Thymus (tissue), 11 donors: ENCODE data around the gene OR4S2. TPM values are rescaled to one million over a fixed set of nuclear protein-coding genes. Genes with fewer than 3 reads are reported as not detected.

Experiments used
- DNase-seq, 9 donors: peaks; one replicate each; pipeline ENCODE4 v3.0.0-alpha.2; 2013; ENCODE audit warnings: low spot score in 9 of 9, low read depth in 6 of 9, missing footprints in 1 of 9
- H3K27ac ChIP-seq, 2 donors: one replicate each; pipeline ENCODE4 v1.5.1; 2013; ENCODE audit warnings: control low read depth in 1 of 2, low read depth in 1 of 2, low read length in 1 of 2, mild to moderate bottlenecking in 1 of 2, moderate library complexity in 1 of 2
- H3K27me3 ChIP-seq, 2 donors: one replicate each; pipeline ENCODE4 v1.5.1; 2013; ENCODE audit warnings: low read length in 1 of 2; ENCODE audit not compliant: control insufficient read depth in 2 of 2, insufficient read depth in 1 of 2
- H3K36me3 ChIP-seq, 2 donors: one replicate each; pipeline ENCODE4 v1.5.1; 2013; ENCODE audit warnings: low read length in 1 of 2, mild to moderate bottlenecking in 1 of 2, moderate library complexity in 1 of 2; ENCODE audit not compliant: control insufficient read depth in 2 of 2, insufficient read depth in 2 of 2
- H3K4me1 ChIP-seq, 2 donors: one replicate each; pipeline ENCODE4 v1.5.1; 2013; ENCODE audit warnings: low read length in 2 of 2; ENCODE audit not compliant: control insufficient read depth in 2 of 2, insufficient read depth in 2 of 2
- H3K4me3 ChIP-seq, 2 donors: one replicate each; pipeline ENCODE4 v1.5.1; 2013; ENCODE audit warnings: low read length in 2 of 2, control low read depth in 1 of 2, mild to moderate bottlenecking in 1 of 2
- H3K9me3 ChIP-seq, 2 donors: one replicate each; pipeline ENCODE4 v1.5.1; 2013; ENCODE audit warnings: low read length in 1 of 2, mild to moderate bottlenecking in 1 of 2; ENCODE audit not compliant: control insufficient read depth in 2 of 2, insufficient read depth in 1 of 2
- WGBS: extraction: QIAGEN DNeasy Blood & Tissue Kit; methylation state at CpG from one replicate; pipeline ENCODE4 v1.1.7; 2013; 5-methylcytosine and 5-hydroxymethylcytosine counted together
- polyA plus RNA-seq: library from polyadenylated mRNA; stranded (reverse); fragments of 200-250 nt; gene quantifications from one replicate; pipeline ENCODE4 v1.2.3, GENCODE V29; 2013
- total RNA-seq: library from RNA; stranded (reverse); fragments of 120-200 nt; gene quantifications from one replicate; pipeline ENCODE4 v1.2.4, GENCODE V29; 2013
- donor health status: healthy.

The OR4S2 gene
- total and polyA plus RNA-seq, 2 donors, result not detected

- H3K4me1 ChIP-seq, result no peaks in the 10 kb centered on the region
- H3K27ac ChIP-seq, result no peak overlapping the region
- H3K36me3 ChIP-seq, result no peaks in the 10 kb centered on the region
- H3K27me3 ChIP-seq, result no peaks in the 10 kb centered on the region
- peaks cover 0 to 6% of the 10 kb centered on the region in 2 donors for H3K9me3 ChIP-seq
- no peak overlapping the region for H3K4me3 ChIP-seq
- DNase-seq, result no peak
- WGBS, result 54% methylated on average over 2 of the region's 2 CpGs
Observed at GRCh38 chr11:55669376-55669775, 21.2 kb downstream of the OR4S2 start.

- Histone ChIP-seq H3K27me3 (no peaks in the 10 kb centered on the region), H3K9me3 (no peaks in the 10 kb centered on the region), H3K27ac (no peak overlapping the region), H3K4me1 (no peaks in the 10 kb centered on the region), H3K4me3 (no peak overlapping the region), H3K36me3 (no peaks in the 10 kb centered on the region)
- DNase-seq, result no peak
- WGBS, result 69% methylated on average over 5 of the region's 5 CpGs
Observed at GRCh38 chr11:55673860-55674259, 25.7 kb downstream of the OR4S2 start.

GRCh38 chr11:55697817-55698216 lies 49.7 kb downstream of the OR4S2 start:
- 82% methylated on average over 3 of the region's 3 CpGs for WGBS
- H3K9me3 ChIP-seq, result peaks cover 5 to 14% of the 10 kb centered on the region in 2 donors
- H3K27ac ChIP-seq, result no peak overlapping the region
- H3K4me1 ChIP-seq, result no peaks in the 10 kb centered on the region
- no peaks in the 10 kb centered on the region for H3K36me3 ChIP-seq
- no peak for DNase-seq
- H3K27me3 ChIP-seq, result no peaks in the 10 kb centered on the region
- no peak overlapping the region for H3K4me3 ChIP-seq

GRCh38 chr11:55701429-55701828 lies 53.3 kb downstream of the OR4S2 start:
- Histone ChIP-seq H3K4me1 (no peaks in the 10 kb centered on the region), H3K9me3 (peaks cover 5 to 14% of the 10 kb centered on the region in 2 donors), H3K36me3 (no peaks in the 10 kb centered on the region), H3K27ac (no peak overlapping the region), H3K4me3 (no peak overlapping the region), H3K27me3 (no peaks in the 10 kb centered on the region)
- WGBS, result 90% methylated on average over 4 of the region's 4 CpGs
- no peak for DNase-seq

Other genes starting within 250 kb of the OR4S2 start
- not detected for gene OR4C15, start 93.9 kb upstream of the OR4S2 start, total RNA-seq
- not detected for gene OR4C15, start 93.9 kb upstream of the OR4S2 start, polyA plus RNA-seq
- not detected for gene OR4C16, start 76.2 kb upstream of the OR4S2 start, total RNA-seq
- gene OR4C16, start 76.2 kb upstream of the OR4S2 start, polyA plus RNA-seq, result not detected
- gene OR4C11, start 40.7 kb upstream of the OR4S2 start, total RNA-seq, result not detected
- gene OR4C11, start 40.7 kb upstream of the OR4S2 start, polyA plus RNA-seq, result not detected
- not detected for gene OR4P4, start 13.2 kb upstream of the OR4S2 start, total RNA-seq
- not detected for gene OR4P4, start 13.2 kb upstream of the OR4S2 start, polyA plus RNA-seq
- gene OR4C6, start 13.9 kb downstream of the OR4S2 start, total RNA-seq, result not detected
- not detected for gene OR4C6, start 13.9 kb downstream of the OR4S2 start, polyA plus RNA-seq
- gene OR5D13, start 125.1 kb downstream of the OR4S2 start, total RNA-seq, result not detected
- not detected for gene OR5D13, start 125.1 kb downstream of the OR4S2 start, polyA plus RNA-seq
- not detected for gene OR5D14, start 147.2 kb downstream of the OR4S2 start, total RNA-seq
- gene OR5D14, start 147.2 kb downstream of the OR4S2 start, polyA plus RNA-seq, result not detected
- gene OR5L1, start 163.0 kb downstream of the OR4S2 start, total RNA-seq, result not detected
- not detected for gene OR5L1, start 163.0 kb downstream of the OR4S2 start, polyA plus RNA-seq
- not detected for gene OR5D18, start 171.3 kb downstream of the OR4S2 start, total RNA-seq
- gene OR5D18, start 171.3 kb downstream of the OR4S2 start, polyA plus RNA-seq, result not detected
- gene OR5L2, start 178.9 kb downstream of the OR4S2 start, total RNA-seq, result not detected
- gene OR5L2, start 178.9 kb downstream of the OR4S2 start, polyA plus RNA-seq, result not detected
- not detected for gene OR5D16, start 190.4 kb downstream of the OR4S2 start, total RNA-seq
- gene OR5D16, start 190.4 kb downstream of the OR4S2 start, polyA plus RNA-seq, result not detected
- not detected for gene TRIM51, start 235.0 kb downstream of the OR4S2 start, total RNA-seq
- not detected for gene TRIM51, start 235.0 kb downstream of the OR4S2 start, polyA plus RNA-seq